Natural killer cell treated with Interleukin-12 subunit alpha and Interleukin-12 subunit beta and Interleukin-15 and Interleukin-18, amount 100 ng/mL, for 72 hours (primary cell): ENCODE measurements around the gene LRP4. TPM values are rescaled to one million over a fixed set of nuclear protein-coding genes. Genes with fewer than 3 reads are reported as not detected.

Experiments
- ATAC-seq, 2 donors: fragments of 150-1000 bp; cut with Tn5 transposase in 1 of 2; sonication (Bioruptor Pico), chemical (Tn5 transposase) in 1 of 2; 2 replicates each; pipeline ENCODE4 v1.10.0; 2021
- DNase-seq: peaks from one replicate; pipeline ENCODE4 v3.0.0; 2022; ENCODE audit warnings: low spot score
- H3K27ac Mint-ChIP-seq, 2 donors: 1 replicate in 1 of 2; 2 replicates in 1 of 2; pipeline ENCODE4 v1.8.0; 2022; ENCODE audit warnings: mixed read lengths in 2 of 2, mild to moderate bottlenecking in 1 of 2, moderate library complexity in 1 of 2
- H3K27me3 Mint-ChIP-seq, 2 donors: 1 replicate in 1 of 2; 2 replicates in 1 of 2; pipeline ENCODE4 v1.8.0; 2022; ENCODE audit warnings: mixed read lengths in 2 of 2
- H3K36me3 Mint-ChIP-seq: one replicate; pipeline ENCODE4 v1.8.0; 2022; ENCODE audit warnings: mixed read lengths
- H3K4me1 Mint-ChIP-seq, 2 donors: 1 replicate in 1 of 2; 2 replicates in 1 of 2; pipeline ENCODE4 v1.8.0; 2022; ENCODE audit warnings: low read depth in 2 of 2, mixed read lengths in 2 of 2, mild to moderate bottlenecking in 1 of 2
- H3K4me3 Mint-ChIP-seq: one replicate; pipeline ENCODE4 v1.8.0; 2022; ENCODE audit warnings: mixed read lengths
- H3K9me3 Mint-ChIP-seq: 2 replicates; pipeline ENCODE4 v1.8.0; 2022; ENCODE audit warnings: mixed read lengths
- total RNA-seq, 2 donors: library from RNA; stranded (reverse); gene quantifications; one replicate each; pipeline ENCODE4 v1.2.3, GENCODE V29; 2022

The LRP4 gene
- total RNA-seq, 2 donors from 2014 or later: 0.90 to 2.6 TPM

DNA sequence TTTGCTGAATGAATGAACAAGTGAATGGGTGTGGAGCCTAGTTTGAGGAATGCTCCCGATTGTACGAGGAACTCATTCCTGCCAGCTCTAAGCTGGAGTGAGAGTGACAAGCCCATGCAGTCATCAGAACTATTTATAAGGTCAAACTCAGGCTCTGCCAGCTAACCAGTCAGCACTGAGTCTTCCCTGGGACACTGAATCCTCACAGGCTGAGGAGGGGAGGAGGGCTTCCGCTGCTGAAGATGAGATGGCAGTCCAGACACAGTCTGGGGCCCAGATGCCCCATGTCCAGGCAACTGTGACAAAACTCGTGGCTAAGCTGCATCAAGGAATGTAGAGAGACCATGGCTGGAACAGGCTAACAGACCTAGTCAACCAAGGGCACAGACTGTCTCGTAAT, 4.0 kb downstream of the LRP4 start:
- peaks cover 46 to 60% of the 10 kb centered on the region in 2 donors for H3K27me3 Mint-ChIP-seq
- no peak for DNase-seq
- H3K36me3 Mint-ChIP-seq: no peaks in the 10 kb centered on the region
- H3K9me3 Mint-ChIP-seq: no peaks in the 10 kb centered on the region
- no peak for ATAC-seq
- H3K27ac Mint-ChIP-seq: no peak overlapping the region
- H3K4me3 Mint-ChIP-seq: no peak overlapping the region
- peaks cover 17 to 18% of the 10 kb centered on the region in 2 donors for H3K4me1 Mint-ChIP-seq

- Mint-ChIP-seq H3K27me3 (peaks cover 41 to 52% of the 10 kb centered on the region in 2 donors), H3K4me3 (no peak overlapping the region), H3K4me1 (peaks cover 9 to 10% of the 10 kb centered on the region in 2 donors), H3K9me3 (no peaks in the 10 kb centered on the region), H3K36me3 (no peaks in the 10 kb centered on the region), H3K27ac (no peak overlapping the region)
- ATAC-seq (no peak), DNase-seq (no peak)
Observed at GRCh38 chr11:46913484-46913883, 4.9 kb downstream of the LRP4 start.

GRCh38 chr11:46912526-46913150, 5.7 kb downstream of the LRP4 start:
- Mint-ChIP-seq H3K27me3 (peaks cover 41 to 52% of the 10 kb centered on the region in 2 donors), H3K36me3 (no peaks in the 10 kb centered on the region), H3K9me3 (no peaks in the 10 kb centered on the region), H3K4me3 (no peak overlapping the region), H3K4me1 (peaks cover 9 to 10% of the 10 kb centered on the region in 2 donors), H3K27ac (no peak overlapping the region)
- DNase-seq: no peak
- ATAC-seq: no peak

- Mint-ChIP-seq H3K4me3 (no peak overlapping the region), H3K36me3 (no peaks in the 10 kb centered on the region)
Observed at GRCh38 chr11:46907606-46908005, 10.7 kb downstream of the LRP4 start.

DNA sequence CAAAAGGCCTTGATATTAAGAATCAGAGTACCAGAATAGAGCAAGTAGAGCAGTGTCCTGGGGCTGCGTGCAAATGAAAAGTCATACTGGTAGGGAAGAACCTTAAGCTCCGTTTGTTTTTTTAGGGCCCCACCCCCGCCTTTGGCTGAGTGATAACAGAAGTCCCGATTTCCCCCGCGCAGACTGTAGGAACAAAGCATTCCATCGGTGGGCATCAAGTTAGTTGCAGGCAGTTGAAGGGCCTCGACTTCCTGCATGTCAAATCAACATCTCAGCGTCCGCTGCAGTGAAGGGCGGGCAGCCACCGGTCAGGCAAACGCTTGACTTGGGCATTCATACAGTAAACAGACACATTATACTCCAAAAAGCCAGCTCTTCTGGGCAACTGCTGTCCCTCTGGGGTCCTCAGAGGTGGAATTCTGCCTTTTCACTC, 11.7 kb downstream of the LRP4 start:
- DNase-seq (no peak), ATAC-seq (no peak)
- H3K4me1 Mint-ChIP-seq: no peaks in the 10 kb centered on the region
- no peaks in the 10 kb centered on the region for H3K36me3 Mint-ChIP-seq
- H3K27ac Mint-ChIP-seq: peak overlapping the region in 1 of 2 donors; percentile 11
- peaks cover 12 to 24% of the 10 kb centered on the region in 2 donors for H3K27me3 Mint-ChIP-seq
- no peak overlapping the region for H3K4me3 Mint-ChIP-seq
- no peaks in the 10 kb centered on the region for H3K9me3 Mint-ChIP-seq

More at GRCh38 chr11:46907606-46908005, 10.7 kb downstream of the LRP4 start:
- Mint-ChIP-seq H3K27me3 (peaks cover 13 to 25% of the 10 kb centered on the region in 2 donors), H3K27ac (no peak overlapping the region), H3K4me1 (no peaks in the 10 kb centered on the region), H3K9me3 (no peaks in the 10 kb centered on the region)
- DNase-seq (no peak), ATAC-seq (no peak)

DNA sequence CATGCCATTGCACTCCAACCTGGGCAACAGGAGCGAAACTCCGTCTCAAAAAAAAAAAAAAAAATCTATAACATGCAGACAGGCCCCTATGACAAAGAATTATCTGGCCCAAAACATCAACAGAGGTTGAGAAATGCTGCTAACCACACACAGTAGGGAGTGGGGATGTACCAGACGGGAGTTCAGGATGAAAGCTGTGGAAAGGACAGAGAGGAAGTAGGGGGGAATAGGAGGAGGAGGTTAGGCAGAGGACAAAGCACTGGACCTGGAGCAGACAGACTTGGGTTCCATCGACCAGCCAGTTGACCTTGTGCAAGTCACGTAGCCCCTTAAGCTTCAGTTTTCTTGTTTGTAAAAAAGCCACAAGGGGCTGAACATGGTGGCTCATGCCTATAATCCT, 12.5 kb downstream of the LRP4 start:
- H3K36me3 Mint-ChIP-seq: no peaks in the 10 kb centered on the region
- no peak overlapping the region for H3K4me3 Mint-ChIP-seq
- ATAC-seq (no peak), DNase-seq (no peak)
- no peaks in the 10 kb centered on the region for H3K9me3 Mint-ChIP-seq
- H3K4me1 Mint-ChIP-seq: no peaks in the 10 kb centered on the region
- H3K27ac Mint-ChIP-seq: no peak overlapping the region
- peaks cover 12 to 20% of the 10 kb centered on the region in 2 donors for H3K27me3 Mint-ChIP-seq

GRCh38 chr11:46903846-46904245, 14.5 kb downstream of the LRP4 start:
- H3K27ac Mint-ChIP-seq: no peak overlapping the region

DNA sequence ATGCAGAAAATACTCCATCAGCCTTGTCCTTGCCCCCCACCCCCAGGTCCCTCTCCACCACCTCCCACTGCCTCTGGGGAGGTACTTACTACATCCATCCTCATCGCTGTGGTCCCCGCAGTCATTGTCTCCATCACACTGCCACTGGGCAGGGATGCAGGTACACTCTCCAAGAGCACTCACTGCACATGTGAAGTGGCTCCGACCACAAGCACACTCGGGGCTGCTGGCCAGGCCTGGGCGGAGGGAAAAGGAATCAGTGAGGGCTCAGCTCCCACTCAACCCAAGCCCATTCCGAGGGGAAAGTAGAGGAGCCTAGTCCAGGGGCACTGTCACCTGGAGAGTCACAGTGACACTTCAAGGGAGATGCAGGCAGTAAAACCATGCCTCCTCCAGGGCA, 15.7 kb downstream of the LRP4 start:
- ATAC-seq (no peak), DNase-seq (no peak)
- H3K27me3 Mint-ChIP-seq: peaks cover 6 to 17% of the 10 kb centered on the region in 2 donors
- no peaks in the 10 kb centered on the region for H3K9me3 Mint-ChIP-seq
- H3K4me1 Mint-ChIP-seq: no peaks in the 10 kb centered on the region
- H3K27ac Mint-ChIP-seq: no peak overlapping the region
- H3K4me3 Mint-ChIP-seq: no peak overlapping the region
- H3K36me3 Mint-ChIP-seq: no peaks in the 10 kb centered on the region

More at GRCh38 chr11:46903846-46904245, 14.5 kb downstream of the LRP4 start:
- Mint-ChIP-seq H3K36me3 (no peaks in the 10 kb centered on the region), H3K4me1 (no peaks in the 10 kb centered on the region), H3K4me3 (no peak overlapping the region), H3K9me3 (no peaks in the 10 kb centered on the region), H3K27me3 (peaks cover 6 to 17% of the 10 kb centered on the region in 2 donors)
- no peak for DNase-seq
- ATAC-seq: no peak

GRCh38 chr11:46901156-46901555, 17.2 kb downstream of the LRP4 start:
- ATAC-seq: no peak
- Mint-ChIP-seq H3K9me3 (no peaks in the 10 kb centered on the region), H3K27ac (no peak overlapping the region)

DNA sequence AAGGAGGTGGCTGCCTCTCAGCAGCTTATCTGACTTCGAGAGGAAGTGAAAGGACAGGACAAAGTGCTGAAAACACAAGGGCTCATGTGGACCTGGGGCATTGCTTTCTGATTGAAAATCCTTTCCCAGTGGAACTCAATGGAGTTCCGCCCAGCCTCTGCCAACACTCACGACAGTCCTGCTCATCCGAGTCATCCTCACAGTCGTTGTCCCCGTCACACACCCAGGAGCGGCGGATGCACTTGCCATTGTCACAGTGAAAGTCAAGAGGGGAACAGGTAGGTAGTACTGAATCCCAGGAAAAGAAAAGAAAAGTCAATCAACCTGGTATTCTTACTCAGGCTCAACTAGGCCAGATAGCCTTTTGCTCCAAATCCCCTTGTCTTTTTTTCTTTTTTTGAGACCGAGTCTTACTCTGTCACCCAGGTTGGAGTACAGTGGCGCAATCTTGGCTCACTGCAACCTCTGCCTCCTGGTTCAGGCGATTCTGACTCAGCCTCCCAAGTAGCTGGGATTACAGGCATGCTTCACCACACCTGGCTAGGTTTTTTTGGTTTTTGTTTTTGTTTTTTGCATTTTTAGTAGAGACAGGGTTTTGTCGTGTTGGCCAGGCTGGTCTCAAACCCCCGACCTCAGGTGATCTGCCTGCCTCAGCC, 18.1 kb downstream of the LRP4 start:
- Mint-ChIP-seq H3K36me3 (no peaks in the 10 kb centered on the region), H3K9me3 (no peaks in the 10 kb centered on the region), H3K27me3 (peaks cover 6% of the 10 kb centered on the region in 2 donors), H3K27ac (no peak overlapping the region), H3K4me3 (no peak overlapping the region), H3K4me1 (no peaks in the 10 kb centered on the region)
- DNase-seq (no peak), ATAC-seq (no peak)

More at GRCh38 chr11:46901156-46901555, 17.2 kb downstream of the LRP4 start:
- no peak overlapping the region for H3K4me3 Mint-ChIP-seq
- DNase-seq: no peak
- no peaks in the 10 kb centered on the region for H3K36me3 Mint-ChIP-seq
- peaks cover 6 to 12% of the 10 kb centered on the region in 2 donors for H3K27me3 Mint-ChIP-seq
- H3K4me1 Mint-ChIP-seq: no peaks in the 10 kb centered on the region

DNA sequence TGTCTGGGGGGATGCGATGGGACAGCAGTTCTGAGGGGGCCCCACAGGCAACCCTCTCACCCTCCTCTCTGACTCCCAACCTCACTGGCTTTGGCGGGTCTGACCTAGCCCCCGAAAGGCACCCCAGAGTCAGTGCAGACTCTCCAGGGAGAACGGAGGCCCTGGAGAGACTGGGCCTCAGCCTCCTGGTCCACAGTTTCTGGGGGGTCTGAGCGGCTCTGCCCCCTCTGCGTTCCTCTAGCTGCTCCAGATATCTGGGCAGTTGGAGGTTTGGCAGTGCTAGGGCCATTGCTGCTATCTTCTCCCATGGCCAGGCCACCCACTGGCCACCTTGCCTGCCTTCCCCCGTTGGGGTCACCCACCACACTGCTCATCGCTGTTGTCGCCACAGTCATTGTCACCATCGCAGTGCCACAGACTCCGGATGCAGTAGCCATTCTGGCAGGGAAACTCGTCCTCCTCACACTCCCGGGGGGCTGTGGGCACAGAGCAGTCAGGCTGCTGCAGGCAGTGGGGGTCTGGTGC, 18.8 kb downstream of the LRP4 start:
- Mint-ChIP-seq H3K27ac (no peak overlapping the region), H3K36me3 (no peaks in the 10 kb centered on the region)
- no peak for ATAC-seq

GRCh38 chr11:46898396-46899095, 19.8 kb downstream of the LRP4 start:
- ATAC-seq (no peak), DNase-seq (no peak)
- H3K36me3 Mint-ChIP-seq: no peaks in the 10 kb centered on the region
- H3K27me3 Mint-ChIP-seq: no peaks in the 10 kb centered on the region
- no peaks in the 10 kb centered on the region for H3K4me1 Mint-ChIP-seq
- H3K27ac Mint-ChIP-seq: no peak overlapping the region
- H3K9me3 Mint-ChIP-seq: no peaks in the 10 kb centered on the region
- no peak overlapping the region for H3K4me3 Mint-ChIP-seq

More for the DNA sequence above, 18.8 kb downstream of the LRP4 start:
- Mint-ChIP-seq H3K4me1 (no peaks in the 10 kb centered on the region), H3K4me3 (no peak overlapping the region), H3K27me3 (peaks cover 3 to 6% of the 10 kb centered on the region in 2 donors), H3K9me3 (no peaks in the 10 kb centered on the region)
- DNase-seq: no peak

GRCh38 chr11:46896719-46897406, 21.5 kb downstream of the LRP4 start:
- H3K36me3 Mint-ChIP-seq: no peaks in the 10 kb centered on the region
- H3K4me1 Mint-ChIP-seq: no peaks in the 10 kb centered on the region
- no peak overlapping the region for H3K27ac Mint-ChIP-seq
- no peak for DNase-seq
- no peak for ATAC-seq
- H3K9me3 Mint-ChIP-seq: no peaks in the 10 kb centered on the region
- H3K27me3 Mint-ChIP-seq: no peaks in the 10 kb centered on the region
- H3K4me3 Mint-ChIP-seq: no peak overlapping the region
